CD4-positive, alpha-beta T cell (primary cell): ENCODE measurements around the gene ZNF396. TPM values are rescaled to one million over a fixed set of nuclear protein-coding genes. Genes with fewer than 3 reads are reported as not detected.
A peak's percentile ranks its signal among the peaks of the same experiment; 100 is the strongest.

Experiments
- ATAC-seq: fragments of 200-7000 bp; cut with Tn5 transposase; one replicate; pipeline ENCODE4 v1.10.0; 2022; ENCODE audit warnings: mild to moderate bottlenecking; ENCODE audit not compliant: poor library complexity
- CTCF ChIA-PET: fragments of 350-600 bp; sonication (Branson Sonifier 250); formaldehyde crosslinking; loops from one replicate; lab custom pipeline; 2021; ENCODE audit warnings: antibody characterized with exemption, inconsistent platforms; lab: Charles Lee
- POLR2A ChIA-PET: fragments of 350-600 bp; sonication (Branson Sonifier 250); formaldehyde crosslinking; loops from one replicate; lab custom pipeline; 2021; ENCODE audit warnings: antibody characterized with exemption, inconsistent platforms; lab: Charles Lee
- DNase-seq, 14 experiments: peaks; one replicate each; pipeline ENCODE4 v3.0.0-alpha.2; 2013 to 2020; ENCODE audit warnings: mixed read lengths in 2 of 14
- H3K27ac ChIP-seq, 2 donors: one replicate each; pipeline versions ENCODE4 v1.5.1 to v1.7.0; 2013; ENCODE audit warnings: low read length in 2 of 2, low read depth in 1 of 2, mild to moderate bottlenecking in 1 of 2
- H3K27me3 ChIP-seq, 2 experiments: 1 replicate in 1 of 2; 2 replicates in 1 of 2; pipeline versions ENCODE4 v1.6.1 to v1.7.0; 2013; ENCODE audit warnings: low read length in 2 of 2, control low read depth in 1 of 2, mild to moderate bottlenecking in 1 of 2, moderate library complexity in 1 of 2; ENCODE audit not compliant: insufficient read depth in 2 of 2, control insufficient read depth in 1 of 2
- H3K36me3 ChIP-seq: one replicate; pipeline ENCODE4 v1.6.1; 2013; ENCODE audit warnings: low read length, control low read depth; ENCODE audit not compliant: insufficient read depth
- H3K4me1 ChIP-seq: one replicate; pipeline ENCODE4 v1.6.1; 2013; ENCODE audit warnings: low read length, control low read depth; ENCODE audit not compliant: insufficient read depth
- H3K4me3 ChIP-seq: one replicate; pipeline ENCODE4 v1.5.1; 2013; ENCODE audit warnings: mild to moderate bottlenecking, low read length, moderate library complexity
- H3K9me3 ChIP-seq, 2 experiments: 1 replicate in 1 of 2; 2 replicates in 1 of 2; pipeline versions ENCODE4 v1.6.1 to v1.7.0; 2013; ENCODE audit warnings: low read length in 2 of 2, mild to moderate bottlenecking in 2 of 2, control low read depth in 1 of 2, moderate library complexity in 1 of 2; ENCODE audit not compliant: control insufficient read depth in 1 of 2, insufficient read depth in 1 of 2
- H3K27ac Mint-ChIP-seq: one replicate; pipeline ENCODE4 v1.8.0; 2020; ENCODE audit warnings: mixed read lengths
- H3K27me3 Mint-ChIP-seq: one replicate; pipeline ENCODE4 v1.8.0; 2021; ENCODE audit warnings: mixed read lengths
- H3K36me3 Mint-ChIP-seq: one replicate; pipeline ENCODE4 v1.8.0; 2021; ENCODE audit warnings: low read depth, mixed read lengths
- H3K4me1 Mint-ChIP-seq: one replicate; pipeline ENCODE4 v1.8.0; 2021; ENCODE audit warnings: low read depth, mixed read lengths
- H3K4me3 Mint-ChIP-seq: one replicate; pipeline ENCODE4 v1.8.0; 2020; ENCODE audit warnings: mild to moderate bottlenecking, mixed read lengths
- H3K9me3 Mint-ChIP-seq: one replicate; pipeline ENCODE4 v1.8.0; 2020; ENCODE audit warnings: mixed read lengths
- intact Hi-C, 2 experiments: fragments of 100-400 bp; cut with DNase I in 1 of 2; cut with micrococcal nuclease in 1 of 2; formaldehyde crosslinking; loops; one replicate each; pipeline versions ENCODE4 v1.15.1 to v1.9.0; 2023 to 2025; cut with DNase I, micrococcal nuclease
- total RNA-seq, 174 experiments: library from RNA in 2 of 174; stranded (reverse) in 2 of 174; gene quantifications; one replicate each; pipeline ENCODE4 v1.2.3 and lab custom pipeline; 2021 to 2026
- TF ChIP-seq, protein P1 (sequence below): fragments of 200-600 bp; IDR thresholded peaks from one replicate; pipeline ENCODE4 v1.8.0; 2022; ENCODE audit warnings: antibody characterized with exemption, mild to moderate bottlenecking

ZNF396 gene
- total RNA-seq, 2 experiments from 2014 or later = 0.25 to 0.28 TPM

DNA sequence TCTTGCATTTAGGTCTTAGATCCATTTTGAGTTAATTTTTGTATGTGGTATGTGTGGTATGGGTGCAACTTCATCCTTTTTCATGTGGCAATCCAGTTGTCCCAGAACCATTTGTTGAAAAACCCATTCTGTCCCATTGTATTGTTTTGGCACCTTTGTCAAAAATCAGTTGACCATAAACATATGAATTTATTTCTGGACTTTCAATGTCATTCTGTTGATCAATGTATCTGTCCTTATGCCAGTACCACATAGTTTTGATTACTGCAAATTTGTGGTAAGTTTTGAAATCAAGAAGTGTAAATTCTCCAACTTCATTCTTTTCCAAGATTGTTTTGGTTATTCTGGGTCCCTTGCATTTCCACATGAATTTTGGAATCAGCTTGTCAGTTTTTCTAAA, 16.6 kb upstream of the ZNF396 start:
- Histone ChIP-seq H3K27me3 (peaks cover 0 to 11% of the 10 kb centered on the region in 2 experiments), H3K4me3 (no peak overlapping the region)
- TF ChIP-seq, protein P1, sequence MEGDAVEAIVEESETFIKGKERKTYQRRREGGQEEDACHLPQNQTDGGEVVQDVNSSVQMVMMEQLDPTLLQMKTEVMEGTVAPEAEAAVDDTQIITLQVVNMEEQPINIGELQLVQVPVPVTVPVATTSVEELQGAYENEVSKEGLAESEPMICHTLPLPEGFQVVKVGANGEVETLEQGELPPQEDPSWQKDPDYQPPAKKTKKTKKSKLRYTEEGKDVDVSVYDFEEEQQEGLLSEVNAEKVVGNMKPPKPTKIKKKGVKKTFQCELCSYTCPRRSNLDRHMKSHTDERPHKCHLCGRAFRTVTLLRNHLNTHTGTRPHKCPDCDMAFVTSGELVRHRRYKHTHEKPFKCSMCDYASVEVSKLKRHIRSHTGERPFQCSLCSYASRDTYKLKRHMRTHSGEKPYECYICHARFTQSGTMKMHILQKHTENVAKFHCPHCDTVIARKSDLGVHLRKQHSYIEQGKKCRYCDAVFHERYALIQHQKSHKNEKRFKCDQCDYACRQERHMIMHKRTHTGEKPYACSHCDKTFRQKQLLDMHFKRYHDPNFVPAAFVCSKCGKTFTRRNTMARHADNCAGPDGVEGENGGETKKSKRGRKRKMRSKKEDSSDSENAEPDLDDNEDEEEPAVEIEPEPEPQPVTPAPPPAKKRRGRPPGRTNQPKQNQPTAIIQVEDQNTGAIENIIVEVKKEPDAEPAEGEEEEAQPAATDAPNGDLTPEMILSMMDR = no peak

DNA sequence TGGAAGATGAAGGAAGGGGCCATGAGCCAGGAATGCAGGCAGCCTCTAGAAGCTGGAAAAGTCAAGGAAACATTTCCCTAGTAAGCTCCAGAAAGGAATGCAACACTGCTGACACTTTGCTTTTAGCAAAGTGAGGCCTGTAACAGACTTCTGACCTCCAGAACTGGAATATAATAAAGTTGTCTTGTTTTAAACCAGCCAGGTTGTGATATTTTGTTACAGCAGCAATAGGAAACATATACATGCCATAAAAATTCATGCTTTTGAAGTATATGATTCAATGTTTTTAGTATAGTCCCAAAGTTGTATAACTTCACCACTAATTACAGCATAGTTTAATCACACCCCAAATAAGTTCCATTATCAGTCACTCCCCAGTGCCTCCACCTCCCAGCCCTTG, 15.2 kb upstream of the ZNF396 start:
- Mint-ChIP-seq H3K4me3 (no peak overlapping the region), H3K27me3 (peaks cover 22% of the 10 kb centered on the region), H3K4me1 (no peaks in the 10 kb centered on the region), H3K9me3 (no peaks in the 10 kb centered on the region), H3K36me3 (no peaks in the 10 kb centered on the region), H3K27ac (no peak overlapping the region)
- ATAC-seq (no peak), DNase-seq (no peak)
- H3K9me3 ChIP-seq = no peaks in the 10 kb centered on the region
- H3K27ac ChIP-seq = no peak overlapping the region
- H3K27me3 ChIP-seq = peaks cover 0 to 7% of the 10 kb centered on the region in 2 experiments
- ChIA-PET CTCF (no interaction called here), POLR2A (no interaction called here)
- TF ChIP-seq, protein P1 = no peak
- H3K4me1 ChIP-seq = no peaks in the 10 kb centered on the region
- no peaks in the 10 kb centered on the region for H3K36me3 ChIP-seq
- intact Hi-C loops = no loop called here
- H3K4me3 ChIP-seq = no peak overlapping the region

More for the DNA sequence above, 16.6 kb upstream of the ZNF396 start:
- intact Hi-C loops = no loop called here
- no peak for ATAC-seq
- Mint-ChIP-seq H3K9me3 (no peaks in the 10 kb centered on the region), H3K4me3 (no peak overlapping the region), H3K27ac (no peak overlapping the region), H3K4me1 (no peaks in the 10 kb centered on the region), H3K27me3 (peaks cover 29% of the 10 kb centered on the region), H3K36me3 (no peaks in the 10 kb centered on the region)
- Histone ChIP-seq H3K9me3 (no peaks in the 10 kb centered on the region), H3K4me1 (no peaks in the 10 kb centered on the region), H3K36me3 (no peaks in the 10 kb centered on the region), H3K27ac (no peak overlapping the region)
- CTCF ChIA-PET = no interaction called here
- POLR2A ChIA-PET = no interaction called here
- no peak for DNase-seq

DNA sequence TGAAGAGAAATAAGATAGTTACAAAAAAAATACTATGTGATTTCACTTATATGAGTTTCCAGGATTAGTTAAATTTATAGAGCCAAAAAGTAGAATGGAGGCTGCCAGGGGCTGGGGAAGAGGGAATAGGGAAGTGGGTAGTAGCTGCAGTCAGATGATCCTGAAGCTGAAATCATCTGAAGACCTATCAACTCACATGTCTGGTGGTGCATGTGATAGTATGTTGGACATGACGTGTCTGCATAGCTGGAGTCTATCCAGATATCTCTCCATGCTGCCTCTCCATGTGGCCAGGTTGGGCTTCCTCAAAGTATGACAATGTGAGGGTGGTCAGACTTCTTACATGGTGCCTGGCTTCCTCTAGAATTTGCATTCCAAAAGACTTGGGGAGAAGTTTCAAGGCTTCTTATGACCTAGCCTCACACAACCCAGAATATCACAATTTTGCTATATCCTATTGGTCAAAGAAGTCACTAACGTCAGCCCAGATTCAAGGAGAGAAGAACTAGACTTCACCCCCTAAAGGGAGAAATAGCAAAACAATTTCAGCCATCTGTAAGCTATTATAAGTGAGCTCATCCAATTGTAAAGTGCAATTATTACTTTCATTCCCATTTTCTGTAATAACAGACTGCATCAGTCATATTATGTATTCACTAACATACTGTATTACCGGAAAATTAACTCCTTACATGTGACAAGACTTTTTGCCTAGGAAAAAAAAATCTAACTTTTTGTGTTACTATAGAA, 14.0 kb upstream of the ZNF396 start:
- POLR2A ChIA-PET = no interaction called here
- DNase-seq = peak in 1 of 14 experiments; percentile 23
- TF ChIP-seq, protein P1 = no peak
- peaks cover 23% of the 10 kb centered on the region for H3K27me3 Mint-ChIP-seq
- Histone ChIP-seq H3K9me3 (no peaks in the 10 kb centered on the region), H3K36me3 (no peaks in the 10 kb centered on the region), H3K4me3 (no peak overlapping the region), H3K4me1 (peaks cover 5% of the 10 kb centered on the region), H3K27ac (no peak overlapping the region), H3K27me3 (peaks cover 0 to 4% of the 10 kb centered on the region in 2 experiments)
- H3K4me1 Mint-ChIP-seq = peaks cover 7% of the 10 kb centered on the region
- no peak overlapping the region for H3K4me3 Mint-ChIP-seq
- ATAC-seq = no peak
- no peak overlapping the region for H3K27ac Mint-ChIP-seq
- no peaks in the 10 kb centered on the region for H3K9me3 Mint-ChIP-seq
- H3K36me3 Mint-ChIP-seq = no peaks in the 10 kb centered on the region
- CTCF ChIA-PET = no interaction called here
- intact Hi-C loops = no loop called here
